22Rv1 (cell line): Measurements from ENCODE around the gene ACYP2.
"Not testable (repeated sequence)": the region's sequence is repeated elsewhere in the genome, so short reads cannot be mapped to it uniquely, and the experiment has no call there.

ENCODE experiments used
- H3K27ac ChIP-seq: fragments of 450-650 bp; 2 replicates; pipeline ENCODE4 v1.5.1; 2017
- ZFX ChIP-seq: fragments of 450-650 bp; IDR thresholded peaks from 2 replicates; pipeline ENCODE4 v1.6.1; 2017; ENCODE audit warnings: antibody characterized with exemption, borderline replicate concordance
- TF ChIP-seq, protein P1 (sequence below): fragments of 450-650 bp; IDR thresholded peaks from 2 replicates; pipeline ENCODE4 v1.5.1; 2017; ENCODE audit warnings: mild to moderate bottlenecking

Gene ACYP2

DNA sequence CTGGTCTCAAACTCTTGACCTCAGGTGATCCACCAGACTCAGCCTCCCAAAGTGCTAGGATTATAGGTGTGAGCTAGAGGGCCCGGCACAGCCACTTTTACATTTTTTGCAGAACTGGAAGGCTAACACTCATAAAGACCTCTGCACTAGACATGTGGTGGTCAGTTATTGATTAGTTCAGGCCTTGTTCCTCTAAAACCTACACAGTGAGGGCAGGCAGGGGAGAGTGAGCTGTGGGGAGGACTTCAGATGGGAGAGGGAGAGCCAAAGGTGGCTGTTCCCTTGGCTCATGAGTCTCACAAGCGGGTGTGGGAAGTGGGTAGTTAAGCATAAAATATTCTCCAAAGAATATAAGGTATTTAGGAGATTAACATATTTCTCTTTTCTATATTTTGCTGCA, 29.3 kb upstream of the ACYP2 start:
- H3K27ac ChIP-seq, result no peak overlapping the region
- TF ChIP-seq, protein P1, sequence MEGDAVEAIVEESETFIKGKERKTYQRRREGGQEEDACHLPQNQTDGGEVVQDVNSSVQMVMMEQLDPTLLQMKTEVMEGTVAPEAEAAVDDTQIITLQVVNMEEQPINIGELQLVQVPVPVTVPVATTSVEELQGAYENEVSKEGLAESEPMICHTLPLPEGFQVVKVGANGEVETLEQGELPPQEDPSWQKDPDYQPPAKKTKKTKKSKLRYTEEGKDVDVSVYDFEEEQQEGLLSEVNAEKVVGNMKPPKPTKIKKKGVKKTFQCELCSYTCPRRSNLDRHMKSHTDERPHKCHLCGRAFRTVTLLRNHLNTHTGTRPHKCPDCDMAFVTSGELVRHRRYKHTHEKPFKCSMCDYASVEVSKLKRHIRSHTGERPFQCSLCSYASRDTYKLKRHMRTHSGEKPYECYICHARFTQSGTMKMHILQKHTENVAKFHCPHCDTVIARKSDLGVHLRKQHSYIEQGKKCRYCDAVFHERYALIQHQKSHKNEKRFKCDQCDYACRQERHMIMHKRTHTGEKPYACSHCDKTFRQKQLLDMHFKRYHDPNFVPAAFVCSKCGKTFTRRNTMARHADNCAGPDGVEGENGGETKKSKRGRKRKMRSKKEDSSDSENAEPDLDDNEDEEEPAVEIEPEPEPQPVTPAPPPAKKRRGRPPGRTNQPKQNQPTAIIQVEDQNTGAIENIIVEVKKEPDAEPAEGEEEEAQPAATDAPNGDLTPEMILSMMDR, result no peak
- no peak for TF ChIP-seq ZFX

DNA sequence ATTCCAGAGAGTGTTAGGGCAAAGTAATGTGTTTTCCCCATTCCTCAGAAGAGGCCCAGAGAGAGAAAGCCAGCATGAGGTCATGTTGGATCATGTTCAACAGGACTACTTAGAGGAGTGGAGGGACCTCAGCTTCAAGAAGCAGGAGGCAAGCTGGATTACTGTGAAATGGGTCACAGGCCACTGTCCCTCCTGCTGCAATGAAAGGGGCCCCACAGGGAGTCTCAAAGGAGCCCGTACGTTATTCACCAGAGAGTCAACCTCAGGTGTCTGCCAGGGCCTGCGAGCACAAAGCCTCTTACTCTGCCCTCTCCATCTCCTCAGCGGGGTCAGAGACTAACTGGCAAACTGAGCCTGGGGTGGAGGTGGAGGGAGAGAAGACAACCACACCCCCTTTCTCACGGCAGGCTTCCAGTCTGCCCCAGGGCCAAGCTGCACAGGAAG, 27.2 kb upstream of the ACYP2 start:
- no peak for TF ChIP-seq ZFX
- TF ChIP-seq, protein P1, result no peak
- H3K27ac ChIP-seq, result no peak overlapping the region

DNA sequence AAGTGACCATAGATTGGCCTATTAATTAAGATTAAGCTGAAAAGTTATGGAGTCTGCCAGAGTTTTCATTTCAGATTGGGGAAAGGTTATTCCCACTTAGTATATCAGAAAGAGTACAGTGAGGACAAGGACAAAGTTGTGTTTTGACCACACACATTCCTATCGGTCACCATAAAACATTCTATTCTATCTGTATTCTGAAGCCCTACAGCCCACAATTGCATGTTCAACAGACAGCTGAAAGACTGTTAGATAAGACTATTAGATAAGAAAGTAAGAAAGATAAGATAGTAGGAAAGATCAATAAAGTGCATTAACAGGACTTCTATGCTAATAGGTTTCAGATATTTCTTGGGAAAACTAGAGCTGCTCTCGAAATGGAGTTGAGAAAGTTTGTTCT, 26.7 kb upstream of the ACYP2 start:
- H3K27ac ChIP-seq, result no peak overlapping the region
- TF ChIP-seq, protein P1, result no peak
- no peak for TF ChIP-seq ZFX

DNA sequence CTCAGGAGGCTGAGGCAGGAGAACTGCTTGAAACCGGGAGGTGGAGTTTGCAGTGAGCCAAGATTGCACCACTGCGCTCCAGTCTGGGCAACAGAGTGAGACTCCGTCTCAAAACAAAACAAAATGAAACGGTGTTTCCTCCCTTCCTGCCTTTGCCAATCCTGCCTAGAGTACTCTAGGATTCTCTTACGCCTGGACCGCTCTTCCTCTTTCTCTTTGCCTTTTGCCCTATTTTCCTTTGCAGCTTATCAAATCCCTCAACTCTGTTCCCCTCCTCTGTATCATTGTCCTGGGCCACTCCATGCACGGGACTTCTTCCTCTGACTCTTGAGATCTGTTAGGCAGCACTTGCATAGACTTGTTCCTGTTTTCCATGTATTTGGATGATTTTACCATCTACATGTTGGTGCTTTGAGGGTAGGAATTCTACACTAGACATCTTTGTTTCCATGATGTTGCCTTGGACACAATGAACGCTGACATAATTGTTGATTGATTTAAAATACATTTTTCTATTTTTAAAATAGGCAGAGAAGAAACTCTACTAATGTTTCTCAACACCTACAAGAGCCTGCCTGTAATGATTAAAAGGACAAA, 24.8 kb upstream of the ACYP2 start:
- no peak overlapping the region for H3K27ac ChIP-seq
- TF ChIP-seq, protein P1, result no peak
- TF ChIP-seq ZFX, result no peak

DNA sequence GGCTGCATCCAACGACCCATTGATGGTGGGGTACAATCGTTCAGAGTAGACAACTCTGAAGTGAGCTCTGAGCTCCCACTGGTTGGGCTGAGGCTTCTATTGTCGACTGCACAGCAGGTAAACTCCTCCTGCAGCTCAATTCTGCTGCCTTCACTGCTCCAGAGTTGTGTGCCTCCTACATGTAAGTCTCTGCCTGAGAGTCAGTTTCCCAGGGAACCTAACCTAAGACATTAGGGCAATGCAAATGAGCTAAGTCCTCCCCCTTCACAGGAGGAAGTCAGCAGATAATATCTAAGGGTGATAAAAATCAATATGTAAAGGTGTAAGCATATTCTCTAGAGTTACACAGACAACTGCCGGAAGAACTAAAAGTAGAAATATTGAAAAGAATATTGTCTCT, 22.5 kb upstream of the ACYP2 start:
- TF ChIP-seq, protein P1, result no peak
- no peak for TF ChIP-seq ZFX
- no peak overlapping the region for H3K27ac ChIP-seq

DNA sequence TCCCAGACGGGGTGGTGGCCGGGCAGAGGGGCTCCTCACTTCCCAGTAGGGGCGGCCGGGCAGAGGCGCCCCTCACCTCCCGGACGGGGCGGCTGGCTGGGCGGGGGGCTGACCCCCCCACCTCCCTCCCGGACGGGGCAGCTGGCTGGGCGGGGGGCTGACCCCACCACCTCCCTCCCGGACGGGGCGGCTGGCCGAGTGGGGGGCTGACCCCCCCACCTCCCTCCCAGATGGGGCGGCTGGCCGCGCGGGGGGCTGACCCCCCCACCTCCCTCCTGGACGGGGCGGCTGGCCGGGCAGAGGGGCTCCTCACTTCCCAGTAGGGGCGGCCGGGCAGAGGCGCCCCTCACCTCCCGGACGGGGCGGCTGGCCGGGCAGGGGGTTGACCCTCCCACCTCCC, 20.0 kb upstream of the ACYP2 start:
- H3K27ac ChIP-seq, result not testable (repeated sequence)

DNA sequence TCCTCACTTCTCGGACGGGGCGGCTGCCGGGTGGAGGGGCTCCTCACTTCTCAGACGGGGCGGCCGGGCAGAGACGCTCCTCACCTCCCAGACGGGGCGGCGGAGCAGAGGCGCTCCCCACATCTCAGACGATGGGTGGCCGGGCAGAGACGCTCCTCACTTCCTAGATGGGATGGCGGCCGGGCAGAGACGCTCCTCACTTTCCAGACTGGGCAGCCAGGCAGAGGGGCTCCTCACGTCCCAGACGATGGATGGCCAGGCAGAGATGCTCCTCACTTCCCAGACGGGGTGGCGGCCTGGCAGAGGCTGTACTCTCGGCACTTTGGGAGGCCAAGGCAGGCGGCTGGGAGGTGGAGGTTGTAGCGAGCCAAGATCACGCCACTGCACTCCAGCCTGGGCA, 19.3 kb upstream of the ACYP2 start:
- H3K27ac ChIP-seq, result not testable (repeated sequence)

DNA sequence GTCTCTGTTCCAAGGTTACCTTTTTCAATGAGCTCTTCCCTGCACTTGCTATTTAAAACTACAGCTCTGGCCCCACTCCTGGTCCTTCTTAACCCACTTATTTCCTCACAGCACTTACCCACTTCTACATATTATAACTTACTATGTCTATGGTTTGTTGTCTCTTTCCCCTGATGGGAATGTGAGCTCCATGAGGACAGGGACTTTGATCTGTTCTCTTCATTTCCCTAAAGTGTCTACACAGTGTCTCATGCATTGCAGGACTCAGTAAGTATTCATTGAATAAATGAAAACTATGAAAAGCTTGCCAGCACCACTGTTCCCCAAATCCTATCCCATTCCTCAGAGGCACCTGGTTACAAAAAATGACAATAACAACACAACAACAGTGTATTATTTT, 18.3 kb upstream of the ACYP2 start:
- H3K27ac ChIP-seq, result no peak overlapping the region
- no peak for TF ChIP-seq ZFX
- TF ChIP-seq, protein P1, result no peak

DNA sequence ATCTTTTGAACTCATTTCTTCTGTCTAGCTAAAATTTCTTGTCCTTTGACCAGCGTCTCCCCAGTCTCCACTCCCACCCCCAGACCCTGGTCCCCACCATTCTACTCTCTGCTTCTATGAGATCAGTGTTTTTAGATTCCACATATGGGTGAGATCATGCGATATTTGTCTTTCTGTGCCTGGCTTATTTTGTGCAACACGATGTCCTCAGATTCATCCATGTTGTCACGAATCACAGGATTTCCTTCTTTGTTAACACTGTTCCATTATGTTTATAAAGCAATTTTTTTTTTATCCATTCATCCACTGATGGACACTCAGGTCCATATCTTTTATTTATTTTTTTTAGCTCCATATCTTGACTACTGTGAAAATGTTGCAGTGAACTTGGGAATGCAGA, 16.0 kb upstream of the ACYP2 start:
- TF ChIP-seq, protein P1, result no peak
- no peak for TF ChIP-seq ZFX
- no peak overlapping the region for H3K27ac ChIP-seq
